HUES64 (cell line): ENCODE measurements around the gene OR10H1.

Experiments used
- H3K27ac ChIP-seq: 2 replicates; pipeline ENCODE4 v1.7.0; 2013; ENCODE audit warnings: low read depth, low read length, inconsistent platforms
- H3K27me3 ChIP-seq: 2 replicates; pipeline ENCODE4 v1.6.1; 2013; ENCODE audit warnings: mild to moderate bottlenecking, low read length; ENCODE audit not compliant: insufficient read depth
- H3K36me3 ChIP-seq: 2 replicates; pipeline ENCODE4 v1.6.1; 2013; ENCODE audit warnings: mild to moderate bottlenecking, low read length; ENCODE audit not compliant: insufficient read depth
- H3K4me1 ChIP-seq: 2 replicates; pipeline ENCODE4 v1.6.1; 2013; ENCODE audit warnings: mild to moderate bottlenecking, low read length, moderate library complexity; ENCODE audit not compliant: insufficient read depth
- H3K4me3 ChIP-seq: 2 replicates; pipeline ENCODE4 v1.5.1; 2013; ENCODE audit warnings: mild to moderate bottlenecking, low read length, moderate library complexity
- H3K9ac ChIP-seq: 2 replicates; pipeline ENCODE4 v1.6.1; 2013; ENCODE audit warnings: mild to moderate bottlenecking, low read depth, low read length
- H3K9me3 ChIP-seq: 2 replicates; pipeline ENCODE4 v1.6.1; 2013; ENCODE audit warnings: low read depth, low read length; ENCODE audit not compliant: insufficient read depth
- WGBS: fragments of 150-250, 120-280 bp; methylation state at CpG from one replicate; pipeline ENCODE4 v1.1.7; 2013; ENCODE audit warnings: missing lambda C conversion rate; 5-methylcytosine and 5-hydroxymethylcytosine counted together

Gene OR10H1

DNA sequence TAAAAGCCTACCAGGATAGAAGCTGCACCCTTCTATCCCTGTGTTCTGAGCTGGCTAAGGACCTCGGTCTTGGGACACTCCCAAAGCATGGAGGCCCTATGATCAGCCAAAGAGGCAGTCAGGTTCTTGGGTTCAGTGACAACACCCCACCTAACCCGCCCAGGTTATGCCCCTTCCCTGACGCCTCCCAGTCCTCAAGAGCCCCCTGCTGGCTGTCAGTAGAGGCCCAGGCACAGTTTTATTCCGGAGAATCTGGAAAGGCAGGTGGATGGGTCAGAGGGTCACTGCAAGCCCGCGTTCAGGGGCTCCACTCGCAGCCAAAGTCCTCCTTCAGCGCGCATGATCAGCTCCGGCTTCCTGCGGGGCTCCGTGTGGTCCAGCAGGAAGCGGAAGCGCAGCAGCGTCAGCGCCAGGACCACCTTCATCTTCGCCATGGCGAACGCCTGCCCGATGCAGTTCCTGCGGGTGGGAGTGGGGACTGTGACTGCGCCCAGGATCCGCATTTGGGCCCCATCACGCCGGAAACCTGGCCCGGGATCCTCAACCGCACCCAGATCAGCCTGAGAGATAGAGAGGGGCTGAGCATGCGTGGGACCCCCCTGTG lies 55.4 kb downstream of the OR10H1 start:
- Histone ChIP-seq H3K9ac (no peak overlapping the region), H3K27ac (no peak overlapping the region), H3K36me3 (no peaks in the 10 kb centered on the region), H3K27me3 (no peaks in the 10 kb centered on the region), H3K4me1 (no peaks in the 10 kb centered on the region), H3K9me3 (peaks cover 99% of the 10 kb centered on the region), H3K4me3 (no peak overlapping the region)
- WGBS: 86% methylated on average over 28 of the region's 28 CpGs

DNA sequence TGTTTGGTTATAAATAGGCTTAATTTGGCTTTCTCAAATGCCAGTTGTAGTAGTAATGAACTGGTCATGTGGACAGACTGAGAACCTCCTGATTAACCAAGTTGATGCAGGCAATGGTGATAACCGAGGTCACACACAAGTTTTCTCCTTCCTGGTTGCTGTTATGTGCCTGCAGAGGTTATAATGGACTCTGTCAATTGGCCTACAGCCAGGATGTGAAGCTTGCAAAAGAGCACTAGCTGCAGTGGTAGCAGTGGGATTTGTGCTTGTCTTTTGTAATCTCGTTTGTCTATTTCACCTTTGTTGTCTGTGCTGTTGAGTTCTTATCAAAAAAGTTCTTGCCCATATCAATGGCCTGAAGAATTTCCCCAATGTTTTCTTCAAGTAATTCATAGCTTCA lies 57.1 kb downstream of the OR10H1 start:
- no peaks in the 10 kb centered on the region for H3K27me3 ChIP-seq
- H3K4me1 ChIP-seq: no peaks in the 10 kb centered on the region
- H3K9ac ChIP-seq: no peak overlapping the region
- 67% methylated on average over 2 of the region's 2 CpGs for WGBS
- peaks cover 100% of the 10 kb centered on the region for H3K9me3 ChIP-seq
- H3K4me3 ChIP-seq: no peak overlapping the region
- no peak overlapping the region for H3K27ac ChIP-seq
- no peaks in the 10 kb centered on the region for H3K36me3 ChIP-seq
